ENCODE results near the gene RNLS.

GRCh38 chr10:88244781-88245625 lies 338.1 kb downstream of the RNLS start:
- no peak for TF ChIP-seq CTCF (IDR thresholded peaks at IDR 0.05; ENCODE audit: low read depth, low read length)
- TF ChIP-seq EZH2phosphoT487 (IDR thresholded peaks at IDR 0.05; ENCODE audit: low read depth): no peak
